LNCaP clone FGC (cell line): Measurements from ENCODE around the gene ASTN1.
"Not testable (repeated sequence)": the region's sequence is repeated elsewhere in the genome, so short reads cannot be mapped to it uniquely, and the experiment has no call there.

ENCODE experiments used
- DNase-seq: peaks from one replicate; pipeline ENCODE4 v3.0.0-alpha.2; 2011; ENCODE audit warnings: low read depth
- H3K4me3 ChIP-seq: 2 replicates; pipeline ENCODE4 v1.5.1; 2011; ENCODE audit warnings: mild to moderate bottlenecking, low read depth, low read length, control low read depth
- TF ChIP-seq, protein P1 (sequence below): IDR thresholded peaks from 2 replicates; pipeline ENCODE4 v1.5.1; 2012; ENCODE audit warnings: mild to moderate bottlenecking; ENCODE audit not compliant: control insufficient read depth, insufficient read depth; ENCODE audit errors: extremely low read depth

Gene ASTN1

DNA sequence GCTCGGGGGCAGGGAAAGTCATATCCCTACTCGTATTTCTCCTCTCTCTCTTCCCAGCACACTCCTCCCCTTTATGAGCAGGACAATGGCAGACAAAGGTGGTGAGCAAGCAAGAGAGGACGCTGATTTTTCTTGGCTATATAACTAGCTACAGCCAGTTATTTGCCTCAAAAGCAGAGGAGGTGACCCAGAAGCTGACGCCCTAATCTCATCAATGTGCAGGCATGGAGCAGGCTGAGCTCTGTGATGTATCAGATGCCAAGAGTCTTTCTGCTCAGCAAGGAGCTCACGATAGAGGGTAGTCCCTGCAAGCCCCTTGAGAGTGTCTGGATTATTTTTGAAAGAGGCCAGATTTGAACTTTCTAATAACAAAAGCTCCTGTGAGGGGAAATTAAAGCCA is 75.5 kb downstream of the ASTN1 start:
- H3K4me3 ChIP-seq = no peak overlapping the region
- DNase-seq = no peak
- TF ChIP-seq, protein P1, sequence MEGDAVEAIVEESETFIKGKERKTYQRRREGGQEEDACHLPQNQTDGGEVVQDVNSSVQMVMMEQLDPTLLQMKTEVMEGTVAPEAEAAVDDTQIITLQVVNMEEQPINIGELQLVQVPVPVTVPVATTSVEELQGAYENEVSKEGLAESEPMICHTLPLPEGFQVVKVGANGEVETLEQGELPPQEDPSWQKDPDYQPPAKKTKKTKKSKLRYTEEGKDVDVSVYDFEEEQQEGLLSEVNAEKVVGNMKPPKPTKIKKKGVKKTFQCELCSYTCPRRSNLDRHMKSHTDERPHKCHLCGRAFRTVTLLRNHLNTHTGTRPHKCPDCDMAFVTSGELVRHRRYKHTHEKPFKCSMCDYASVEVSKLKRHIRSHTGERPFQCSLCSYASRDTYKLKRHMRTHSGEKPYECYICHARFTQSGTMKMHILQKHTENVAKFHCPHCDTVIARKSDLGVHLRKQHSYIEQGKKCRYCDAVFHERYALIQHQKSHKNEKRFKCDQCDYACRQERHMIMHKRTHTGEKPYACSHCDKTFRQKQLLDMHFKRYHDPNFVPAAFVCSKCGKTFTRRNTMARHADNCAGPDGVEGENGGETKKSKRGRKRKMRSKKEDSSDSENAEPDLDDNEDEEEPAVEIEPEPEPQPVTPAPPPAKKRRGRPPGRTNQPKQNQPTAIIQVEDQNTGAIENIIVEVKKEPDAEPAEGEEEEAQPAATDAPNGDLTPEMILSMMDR = no peak

DNA sequence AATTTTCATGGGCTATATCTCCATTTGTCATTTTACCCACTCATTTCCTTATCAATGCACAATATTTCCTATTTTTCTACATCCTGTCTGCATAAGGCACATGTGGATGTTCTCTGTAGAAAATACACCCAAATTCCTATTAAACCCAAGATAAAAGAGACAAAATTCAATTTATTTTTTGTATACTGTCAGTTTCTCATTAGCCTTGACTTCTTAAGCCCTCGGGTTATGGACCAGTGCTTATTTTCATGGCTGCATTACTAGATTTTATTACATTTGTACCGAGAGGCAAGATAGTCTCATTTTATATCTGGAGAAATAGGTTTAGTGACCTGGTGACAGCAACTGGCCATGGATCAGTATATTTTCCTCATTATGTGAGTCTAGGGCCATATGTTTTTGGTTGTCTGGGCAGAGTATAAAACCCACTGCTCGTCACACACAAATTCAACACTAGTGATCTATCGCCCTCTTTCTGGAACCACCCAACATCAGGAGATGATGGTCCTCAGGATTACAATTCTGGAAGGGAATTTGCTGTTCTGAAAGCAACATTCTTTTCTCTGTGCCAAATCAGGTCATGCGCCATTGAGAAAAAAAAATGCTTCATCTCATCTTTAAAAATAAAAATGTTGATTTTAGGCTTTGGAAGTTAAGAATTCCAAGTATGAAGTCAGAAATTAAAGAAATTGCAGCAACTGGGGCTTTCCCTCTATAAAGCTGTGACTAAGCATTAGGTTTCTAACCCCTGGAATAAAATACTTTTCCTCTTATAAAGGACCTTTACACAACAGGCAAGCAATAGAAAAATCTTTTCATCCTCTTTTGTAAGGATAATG is 81.4 kb downstream of the ASTN1 start:
- no peak for DNase-seq
- TF ChIP-seq, protein P1 = no peak

DNA sequence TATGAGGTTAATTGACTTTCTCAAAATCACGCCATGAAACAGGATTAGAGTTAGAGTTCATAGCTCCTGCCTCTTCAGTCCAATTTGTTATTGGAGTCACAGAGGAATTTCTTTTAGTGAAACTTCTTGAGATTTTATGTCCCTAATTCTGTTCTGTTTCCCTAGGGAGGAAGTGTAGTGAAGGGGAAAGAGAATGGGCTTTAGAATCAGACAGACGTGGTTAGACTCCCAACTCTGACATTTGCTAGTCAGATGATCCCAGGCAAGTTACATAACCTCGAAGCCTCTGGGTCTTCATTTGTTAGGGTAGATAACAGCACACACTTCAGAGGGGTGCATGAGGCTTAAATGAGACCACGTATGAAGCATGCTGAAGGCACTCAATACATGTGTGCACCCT is 83.9 kb downstream of the ASTN1 start:
- TF ChIP-seq, protein P1 = no peak
- no peak for DNase-seq
- no peak overlapping the region for H3K4me3 ChIP-seq

More for the DNA sequence above, 81.4 kb downstream of the ASTN1 start:
- no peak overlapping the region for H3K4me3 ChIP-seq

DNA sequence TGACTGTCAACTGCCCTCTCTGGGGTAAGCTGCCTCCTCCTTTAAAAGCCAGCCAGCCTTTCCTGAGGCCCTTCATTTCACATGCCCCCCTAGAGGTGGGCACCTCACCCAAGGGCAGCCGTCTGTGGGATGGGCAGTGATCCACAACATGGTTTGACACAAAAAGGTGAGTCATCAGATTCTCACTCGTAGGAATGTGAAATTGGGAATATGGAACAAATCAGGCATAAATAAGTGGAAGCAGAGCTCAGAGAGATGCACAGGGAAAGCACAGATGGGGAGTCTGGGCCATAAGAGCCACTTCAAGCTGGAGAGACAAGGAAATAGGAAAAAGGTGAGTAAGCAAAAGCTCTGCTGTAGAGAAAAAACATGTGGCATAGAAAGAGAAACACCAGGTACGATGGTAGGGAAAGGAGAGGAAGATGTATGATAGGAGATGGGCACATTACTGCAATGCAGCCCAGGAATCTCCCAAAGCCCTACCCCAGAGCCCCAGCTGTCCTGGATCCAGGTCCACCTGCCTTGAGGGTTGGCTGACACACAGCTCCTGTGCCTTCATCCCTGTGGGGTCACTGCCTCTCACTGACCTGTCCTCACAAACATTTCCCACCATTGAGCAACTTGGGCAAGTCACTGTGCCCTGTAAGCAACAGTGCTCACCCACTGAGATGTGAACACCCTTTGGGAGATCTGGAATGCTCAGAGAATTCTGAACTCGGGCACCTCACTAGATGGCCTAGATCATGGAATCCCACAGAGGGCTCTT is 86.6 kb downstream of the ASTN1 start:
- H3K4me3 ChIP-seq = no peak overlapping the region
- no peak for DNase-seq
- TF ChIP-seq, protein P1 = no peak

DNA sequence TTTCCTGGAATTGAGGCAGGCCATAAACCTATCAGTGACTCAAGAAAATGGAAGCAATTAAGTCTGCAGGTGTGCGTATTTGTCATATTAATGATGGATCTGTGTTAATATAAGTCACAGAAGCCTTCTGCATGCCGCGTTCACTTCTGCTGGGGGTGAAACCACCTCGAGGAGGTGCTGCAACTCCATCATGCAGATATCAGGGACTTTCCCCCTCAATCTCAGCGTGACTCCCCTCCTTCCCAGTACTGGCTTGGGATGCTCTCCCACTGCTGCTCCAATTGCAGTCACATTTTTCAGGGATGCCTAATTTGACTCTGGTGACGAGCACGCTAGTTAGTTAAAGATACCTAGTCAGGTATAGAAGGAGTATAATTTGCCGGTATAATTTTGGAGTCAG is 87.5 kb downstream of the ASTN1 start:
- H3K4me3 ChIP-seq = no peak overlapping the region
- TF ChIP-seq, protein P1 = 0 out of 2 replicates have a peak, but pooled peaks have one; percentile 10
- DNase-seq = no peak

DNA sequence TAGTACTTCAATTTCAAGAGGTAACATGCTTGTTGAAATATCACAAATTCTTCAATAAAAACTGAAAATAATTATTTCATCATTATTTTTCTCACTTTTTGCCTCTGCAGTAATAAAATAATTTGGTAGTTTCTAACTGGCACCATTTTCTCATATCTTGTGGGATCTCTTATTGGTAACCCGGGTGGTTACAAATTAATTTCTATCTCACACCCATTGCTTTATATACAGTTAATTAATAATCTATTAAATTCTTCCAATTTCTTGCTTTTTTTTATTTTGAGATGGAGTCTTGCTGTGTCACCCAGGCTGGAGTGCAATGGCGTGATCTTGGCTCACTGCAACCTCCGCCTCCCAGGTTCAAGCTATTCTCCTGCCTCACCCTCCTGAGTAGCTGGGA is 89.7 kb downstream of the ASTN1 start:
- DNase-seq, H3K4me3 ChIP-seq: not testable (repeated sequence)

DNA sequence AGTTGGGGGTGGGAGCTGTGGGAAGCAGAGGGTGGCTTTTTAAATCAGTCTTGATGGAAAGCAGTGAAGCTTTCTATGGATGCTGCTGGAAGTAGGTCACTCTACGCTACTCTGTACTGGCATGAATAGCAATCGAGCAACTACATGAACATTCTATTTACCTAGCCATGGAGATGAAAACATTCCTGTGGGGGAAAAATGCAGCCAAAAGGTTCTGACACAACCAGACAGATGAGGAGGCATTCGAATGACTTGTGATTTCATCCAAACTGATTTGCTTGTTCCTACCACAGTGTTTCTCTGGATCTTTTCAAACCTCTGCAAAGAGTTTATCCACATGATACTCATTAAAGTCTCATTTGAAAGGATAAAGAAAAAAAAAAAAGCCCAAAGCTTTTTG is 95.0 kb downstream of the ASTN1 start:
- no peak overlapping the region for H3K4me3 ChIP-seq
- TF ChIP-seq, protein P1 = no peak
- DNase-seq = no peak
